Uterus (tissue), 2 donors: ENCODE results near the gene CLTB.

Experiments used
- POLR2A ChIP-seq, 2 donors: fragments of 450-650 bp; IDR thresholded peaks; one replicate each; pipeline ENCODE4 v1.6.1; 2016; ENCODE audit warnings: antibody characterized with exemption in 2 of 2, mild to moderate bottlenecking in 1 of 2, moderate library complexity in 1 of 2
- TF ChIP-seq, protein P1 (sequence below), 4 experiments: fragments of 200-600 bp in 2 of 4; fragments of 450-650 bp in 2 of 4; sonication (generic) in 2 of 4; IDR thresholded peaks; one replicate each; pipeline ENCODE4 v1.5.1; 2016 to 2019; ENCODE audit warnings: antibody characterized with exemption in 4 of 4, mild to moderate bottlenecking in 2 of 4, moderate library complexity in 1 of 4

GRCh38 chr5:176373100-176373818, 43.1 kb downstream of the CLTB start:
- TF ChIP-seq, protein P1, sequence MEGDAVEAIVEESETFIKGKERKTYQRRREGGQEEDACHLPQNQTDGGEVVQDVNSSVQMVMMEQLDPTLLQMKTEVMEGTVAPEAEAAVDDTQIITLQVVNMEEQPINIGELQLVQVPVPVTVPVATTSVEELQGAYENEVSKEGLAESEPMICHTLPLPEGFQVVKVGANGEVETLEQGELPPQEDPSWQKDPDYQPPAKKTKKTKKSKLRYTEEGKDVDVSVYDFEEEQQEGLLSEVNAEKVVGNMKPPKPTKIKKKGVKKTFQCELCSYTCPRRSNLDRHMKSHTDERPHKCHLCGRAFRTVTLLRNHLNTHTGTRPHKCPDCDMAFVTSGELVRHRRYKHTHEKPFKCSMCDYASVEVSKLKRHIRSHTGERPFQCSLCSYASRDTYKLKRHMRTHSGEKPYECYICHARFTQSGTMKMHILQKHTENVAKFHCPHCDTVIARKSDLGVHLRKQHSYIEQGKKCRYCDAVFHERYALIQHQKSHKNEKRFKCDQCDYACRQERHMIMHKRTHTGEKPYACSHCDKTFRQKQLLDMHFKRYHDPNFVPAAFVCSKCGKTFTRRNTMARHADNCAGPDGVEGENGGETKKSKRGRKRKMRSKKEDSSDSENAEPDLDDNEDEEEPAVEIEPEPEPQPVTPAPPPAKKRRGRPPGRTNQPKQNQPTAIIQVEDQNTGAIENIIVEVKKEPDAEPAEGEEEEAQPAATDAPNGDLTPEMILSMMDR (IDR thresholded peaks at IDR 0.05), result no peak
- TF ChIP-seq POLR2A (IDR thresholded peaks at IDR 0.05), result no peak
